ENCODE results near the gene PPP1R1B.
A peak's percentile ranks its signal among the peaks of the same experiment; 100 is the strongest.

The PPP1R1B gene

DNA sequence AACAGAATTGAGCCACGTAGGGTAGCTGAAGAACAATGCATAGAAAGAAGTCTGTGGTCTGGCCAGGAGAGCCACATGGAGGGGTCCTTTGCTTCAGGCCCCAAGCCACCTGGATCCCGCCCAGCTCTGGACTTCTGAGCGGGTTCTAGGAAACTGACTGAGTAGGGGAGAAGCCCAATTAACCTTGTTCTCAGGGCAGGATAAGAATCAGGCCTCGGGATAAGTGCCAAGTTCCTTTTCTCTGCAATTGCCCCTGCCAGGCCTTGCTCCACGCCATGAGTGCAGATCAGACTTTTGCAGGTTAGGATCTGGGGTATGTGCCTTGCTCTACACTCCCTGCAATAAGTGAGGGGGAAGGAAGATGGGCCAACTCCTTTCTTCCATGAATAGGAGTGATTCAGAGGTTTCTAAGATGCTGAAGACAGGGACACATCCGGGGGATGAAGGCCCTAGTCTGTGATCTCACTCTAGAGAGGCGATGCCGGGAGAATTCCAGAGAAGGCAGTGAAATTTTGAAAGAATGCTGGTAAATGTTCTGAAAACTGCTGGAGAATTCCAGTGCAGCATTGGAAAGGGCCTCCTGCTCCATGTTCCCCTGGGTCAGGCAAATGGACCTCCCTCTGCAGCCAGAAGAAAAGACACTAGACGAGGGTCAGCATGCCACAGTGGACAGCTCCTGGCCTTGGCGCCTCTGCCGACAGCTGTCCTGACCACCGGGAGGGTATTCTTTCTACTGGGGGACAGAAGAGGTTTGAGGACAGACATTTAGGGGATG lies 24.8 kb upstream of the PPP1R1B start:
- Histone ChIP-seq H3K27me3 (ENCODE audit: low read depth, low read length) (peaks cover 89% of the 10 kb centered on the region), H3K9me3 (ENCODE audit: control insufficient read depth in 1 of 2, low read length in 2 of 2) (no peaks in the 10 kb centered on the region), H3K4me3 (ENCODE audit: low read depth in 1 of 2, low read length in 2 of 2) (no peak overlapping the region), H3K36me3 (ENCODE audit: control insufficient read depth in 1 of 2, insufficient read depth in 2 of 2, low read length in 2 of 2) (no peaks in the 10 kb centered on the region), H3K4me1 (ENCODE audit: control insufficient read depth in 1 of 2, insufficient read depth in 2 of 2, low read length in 2 of 2) (peaks cover 0 to 49% of the 10 kb centered on the region in 2 donors), H3K27ac (ENCODE audit: low read length) (no peak overlapping the region)

DNA sequence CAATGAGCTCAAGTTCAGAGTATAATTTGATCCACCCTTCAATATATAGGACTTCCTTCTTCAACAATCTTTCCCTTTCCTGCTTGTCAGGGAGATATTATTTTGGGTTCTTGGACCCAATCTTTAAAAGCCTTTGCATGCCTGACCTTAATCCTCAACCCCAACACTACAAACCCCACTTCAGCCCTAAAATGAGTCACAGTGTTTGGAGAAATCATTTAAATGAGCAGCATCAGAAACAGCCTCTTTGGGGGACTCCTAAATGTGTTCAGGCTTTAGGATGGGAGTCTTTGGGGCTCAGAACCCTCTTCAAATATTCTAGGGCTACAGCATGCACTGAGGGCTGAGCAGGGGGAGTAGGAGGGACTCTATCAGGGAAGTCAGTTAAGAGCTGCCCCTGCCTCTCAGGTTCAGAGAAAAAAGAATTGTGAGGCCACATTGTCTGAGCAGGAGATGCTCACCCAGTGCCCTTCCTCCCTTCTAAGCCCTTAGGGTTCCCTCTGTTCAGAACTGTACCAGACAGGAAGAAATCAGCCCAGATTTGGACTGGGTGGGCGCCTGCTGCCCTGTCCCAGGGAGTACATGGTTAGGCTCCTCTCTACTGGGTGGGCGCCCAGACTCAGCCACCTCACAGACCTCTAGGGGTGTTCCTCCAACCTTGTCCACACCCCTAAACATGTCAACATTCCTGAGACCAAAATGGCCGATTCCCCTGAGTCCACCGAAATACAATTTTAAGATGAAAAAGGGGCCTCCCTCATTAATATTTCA lies 24.0 kb upstream of the PPP1R1B start:
- H3K27ac ChIP-seq (ENCODE audit: low read length), result no peak overlapping the region

DNA sequence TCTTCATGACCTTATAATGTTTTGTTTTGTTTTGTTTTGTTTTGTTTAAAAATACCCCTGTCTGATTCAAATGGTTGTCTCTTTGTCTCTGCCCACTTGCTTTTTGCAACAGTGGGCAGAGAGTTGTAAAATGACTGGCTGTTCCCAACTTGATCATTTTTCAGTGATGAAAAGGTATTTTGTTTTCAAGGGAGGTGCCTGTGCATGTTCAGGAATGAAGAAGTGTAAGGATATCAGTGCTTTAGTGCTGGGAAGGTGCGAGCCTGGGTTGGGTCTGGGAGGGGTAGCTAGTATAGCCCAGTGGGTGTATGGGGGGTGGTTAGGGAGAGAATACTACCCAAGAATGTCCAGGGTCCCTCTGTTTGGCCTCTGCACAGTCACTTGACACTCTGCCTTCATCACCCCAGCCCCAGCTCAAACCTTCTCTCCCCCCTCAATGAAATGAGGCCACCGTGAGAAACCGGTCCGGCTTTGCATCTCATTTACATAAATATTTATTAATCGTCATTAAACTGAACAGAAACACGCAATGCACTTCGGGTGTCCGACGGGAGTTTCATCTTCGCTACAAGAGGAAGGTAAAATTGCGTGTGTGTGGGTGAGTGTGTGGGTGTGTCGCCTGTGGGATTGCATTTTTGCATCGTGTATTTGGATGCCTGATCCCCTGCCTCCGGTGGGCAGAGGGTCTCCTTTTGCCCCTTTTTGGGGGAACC lies 23.3 kb upstream of the PPP1R1B start:
- H3K27ac ChIP-seq (ENCODE audit: low read length), result no peak overlapping the region
- H3K9me3 ChIP-seq (ENCODE audit: control insufficient read depth in 1 of 2, low read length in 2 of 2), result no peaks in the 10 kb centered on the region
- no peaks in the 10 kb centered on the region for H3K36me3 ChIP-seq (ENCODE audit: control insufficient read depth in 1 of 2, insufficient read depth in 2 of 2, low read length in 2 of 2)
- peaks cover 80% of the 10 kb centered on the region for H3K27me3 ChIP-seq (ENCODE audit: low read depth, low read length)
- peaks cover 0 to 51% of the 10 kb centered on the region in 2 donors for H3K4me1 ChIP-seq (ENCODE audit: control insufficient read depth in 1 of 2, insufficient read depth in 2 of 2, low read length in 2 of 2)
- H3K4me3 ChIP-seq (ENCODE audit: low read depth in 1 of 2, low read length in 2 of 2), result no peak overlapping the region

More for the DNA sequence above, 24.0 kb upstream of the PPP1R1B start:
- Histone ChIP-seq H3K36me3 (ENCODE audit: control insufficient read depth in 1 of 2, insufficient read depth in 2 of 2, low read length in 2 of 2) (no peaks in the 10 kb centered on the region), H3K4me3 (ENCODE audit: low read depth in 1 of 2, low read length in 2 of 2) (no peak overlapping the region), H3K4me1 (ENCODE audit: control insufficient read depth in 1 of 2, insufficient read depth in 2 of 2, low read length in 2 of 2) (peaks cover 0 to 55% of the 10 kb centered on the region in 2 donors), H3K9me3 (ENCODE audit: control insufficient read depth in 1 of 2, low read length in 2 of 2) (no peaks in the 10 kb centered on the region), H3K27me3 (ENCODE audit: low read depth, low read length) (peaks cover 83% of the 10 kb centered on the region)

DNA sequence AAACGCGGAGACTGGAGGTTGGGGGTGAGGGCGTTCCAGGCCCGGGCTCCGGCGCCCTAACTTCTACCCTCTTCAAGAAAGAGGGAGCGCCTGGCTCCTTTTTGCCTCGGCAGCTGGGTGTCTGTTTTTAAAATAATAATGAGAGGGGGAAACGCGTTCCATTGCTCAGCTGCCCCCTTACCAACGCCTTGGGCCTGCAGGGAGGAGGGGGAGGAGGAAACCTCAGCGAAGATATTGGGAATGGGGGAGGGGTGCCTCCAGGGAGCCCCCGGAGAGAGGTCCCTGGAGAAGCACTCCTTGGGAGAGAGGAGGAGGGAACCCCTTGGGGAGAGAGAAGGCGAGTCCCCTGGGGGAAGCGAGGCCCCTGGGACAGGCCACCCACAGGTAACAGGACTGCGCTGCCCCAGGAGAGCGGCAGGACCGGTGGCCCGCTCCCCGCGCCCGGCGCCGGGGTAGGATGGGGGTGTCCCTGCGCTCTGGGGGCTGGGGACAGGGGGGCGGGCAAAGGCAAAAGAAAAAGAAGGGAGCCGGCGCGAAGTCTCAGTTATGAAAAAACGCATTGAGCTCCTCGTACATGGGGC lies 21.8 kb upstream of the PPP1R1B start:
- peaks cover 0 to 36% of the 10 kb centered on the region in 2 donors for H3K4me1 ChIP-seq (ENCODE audit: control insufficient read depth in 1 of 2, insufficient read depth in 2 of 2, low read length in 2 of 2)
- H3K27me3 ChIP-seq (ENCODE audit: low read depth, low read length), result peaks cover 74% of the 10 kb centered on the region
- H3K9me3 ChIP-seq (ENCODE audit: control insufficient read depth in 1 of 2, low read length in 2 of 2), result no peaks in the 10 kb centered on the region
- H3K27ac ChIP-seq (ENCODE audit: low read length), result no peak overlapping the region
- H3K4me3 ChIP-seq (ENCODE audit: low read depth in 1 of 2, low read length in 2 of 2), result peak overlapping the region in 1 of 2 donors; percentile 45
- no peaks in the 10 kb centered on the region for H3K36me3 ChIP-seq (ENCODE audit: control insufficient read depth in 1 of 2, insufficient read depth in 2 of 2, low read length in 2 of 2)

DNA sequence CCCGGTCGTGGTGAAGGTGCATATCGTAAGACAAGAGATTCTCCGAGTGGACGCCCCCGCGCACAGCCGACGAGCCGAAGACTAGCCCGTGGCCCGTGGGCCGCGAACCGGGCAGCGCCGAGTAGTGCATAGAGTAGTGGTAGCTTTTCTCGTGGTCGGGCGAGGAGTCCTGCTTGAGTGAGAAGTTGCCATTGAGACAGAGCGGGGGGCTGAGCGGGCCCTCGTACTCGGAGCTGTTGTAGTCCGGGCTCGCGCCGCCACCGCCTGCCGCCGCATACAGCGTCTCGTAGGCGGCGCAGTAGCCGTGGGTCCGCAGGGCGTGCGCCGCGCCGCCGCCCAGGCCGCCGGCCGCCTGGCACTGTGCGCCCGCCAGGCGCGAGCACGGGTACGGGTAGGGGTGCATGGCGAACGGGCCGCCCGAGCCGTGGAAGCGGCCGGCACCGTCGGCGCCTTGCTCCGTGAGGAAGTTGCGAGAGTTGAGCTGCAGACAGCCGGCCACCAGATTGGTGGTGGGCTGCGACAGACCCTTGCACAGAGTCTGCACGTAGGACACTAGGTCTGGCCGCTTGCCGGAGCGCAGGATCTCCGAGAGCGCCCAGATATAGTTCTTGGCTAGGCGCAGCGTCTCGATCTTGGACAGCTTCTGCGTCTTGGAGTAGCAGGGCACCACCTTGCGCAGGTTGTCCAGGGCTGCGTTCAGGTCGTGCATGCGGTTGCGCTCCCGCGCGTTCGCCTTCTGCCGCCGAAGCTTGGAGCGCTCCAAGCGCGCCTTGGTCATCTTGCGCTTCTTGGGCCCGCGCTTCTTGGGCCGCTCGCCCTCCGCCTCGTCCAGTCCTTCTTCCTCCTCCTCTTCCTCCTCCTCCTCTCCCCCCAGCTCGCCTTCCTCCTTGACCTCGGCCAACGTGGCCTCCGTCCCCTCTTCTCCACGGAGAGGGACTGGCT lies 21.0 kb upstream of the PPP1R1B start:
- Histone ChIP-seq H3K9me3 (ENCODE audit: control insufficient read depth in 1 of 2, low read length in 2 of 2) (no peaks in the 10 kb centered on the region), H3K27me3 (ENCODE audit: low read depth, low read length) (peaks cover 66% of the 10 kb centered on the region), H3K36me3 (ENCODE audit: control insufficient read depth in 1 of 2, insufficient read depth in 2 of 2, low read length in 2 of 2) (no peaks in the 10 kb centered on the region), H3K4me1 (ENCODE audit: control insufficient read depth in 1 of 2, insufficient read depth in 2 of 2, low read length in 2 of 2) (peaks cover 0 to 36% of the 10 kb centered on the region in 2 donors), H3K27ac (ENCODE audit: low read length) (no peak overlapping the region), H3K4me3 (ENCODE audit: low read depth in 1 of 2, low read length in 2 of 2) (peak overlapping the region in 1 of 2 donors; percentile 45)

DNA sequence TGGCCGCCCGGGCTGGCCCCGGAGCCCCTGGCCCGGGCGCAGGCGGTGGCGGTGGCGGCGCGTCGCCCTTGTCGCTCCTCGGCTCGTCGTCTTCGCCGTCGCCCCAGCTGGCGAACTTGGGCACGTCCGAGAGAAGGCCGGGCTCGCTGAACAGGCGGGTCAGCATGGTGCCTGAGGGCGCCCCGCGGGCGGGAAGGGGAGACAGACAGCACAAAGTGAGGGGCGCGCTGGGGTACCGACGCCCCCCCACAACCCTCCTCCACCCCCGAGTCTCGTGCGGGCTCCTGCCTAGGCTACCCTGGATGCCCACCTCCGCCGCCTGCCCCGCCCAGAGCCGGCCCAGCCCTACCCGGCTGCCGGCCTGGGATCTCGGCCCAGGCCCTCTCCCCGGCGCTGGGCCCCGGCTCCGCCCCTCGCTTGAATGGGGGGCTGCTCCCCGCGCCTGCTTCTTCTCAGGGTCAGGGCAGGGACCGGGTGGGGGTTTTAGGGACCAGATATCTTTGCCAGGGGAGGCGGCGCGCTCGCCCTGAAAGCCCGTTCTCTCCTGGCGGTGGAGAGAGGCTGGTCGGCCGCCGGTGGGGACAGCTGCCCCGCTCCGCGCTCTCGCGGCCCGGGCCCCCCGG lies 20.2 kb upstream of the PPP1R1B start:
- H3K4me1 ChIP-seq (ENCODE audit: control insufficient read depth in 1 of 2, insufficient read depth in 2 of 2, low read length in 2 of 2), result peaks cover 0 to 36% of the 10 kb centered on the region in 2 donors
- no peak overlapping the region for H3K27ac ChIP-seq (ENCODE audit: low read length)
- peak overlapping the region in 1 of 2 donors; percentile 45 for H3K4me3 ChIP-seq (ENCODE audit: low read depth in 1 of 2, low read length in 2 of 2)
- H3K27me3 ChIP-seq (ENCODE audit: low read depth, low read length), result peaks cover 58% of the 10 kb centered on the region
- no peaks in the 10 kb centered on the region for H3K36me3 ChIP-seq (ENCODE audit: control insufficient read depth in 1 of 2, insufficient read depth in 2 of 2, low read length in 2 of 2)
- no peaks in the 10 kb centered on the region for H3K9me3 ChIP-seq (ENCODE audit: control insufficient read depth in 1 of 2, low read length in 2 of 2)

DNA sequence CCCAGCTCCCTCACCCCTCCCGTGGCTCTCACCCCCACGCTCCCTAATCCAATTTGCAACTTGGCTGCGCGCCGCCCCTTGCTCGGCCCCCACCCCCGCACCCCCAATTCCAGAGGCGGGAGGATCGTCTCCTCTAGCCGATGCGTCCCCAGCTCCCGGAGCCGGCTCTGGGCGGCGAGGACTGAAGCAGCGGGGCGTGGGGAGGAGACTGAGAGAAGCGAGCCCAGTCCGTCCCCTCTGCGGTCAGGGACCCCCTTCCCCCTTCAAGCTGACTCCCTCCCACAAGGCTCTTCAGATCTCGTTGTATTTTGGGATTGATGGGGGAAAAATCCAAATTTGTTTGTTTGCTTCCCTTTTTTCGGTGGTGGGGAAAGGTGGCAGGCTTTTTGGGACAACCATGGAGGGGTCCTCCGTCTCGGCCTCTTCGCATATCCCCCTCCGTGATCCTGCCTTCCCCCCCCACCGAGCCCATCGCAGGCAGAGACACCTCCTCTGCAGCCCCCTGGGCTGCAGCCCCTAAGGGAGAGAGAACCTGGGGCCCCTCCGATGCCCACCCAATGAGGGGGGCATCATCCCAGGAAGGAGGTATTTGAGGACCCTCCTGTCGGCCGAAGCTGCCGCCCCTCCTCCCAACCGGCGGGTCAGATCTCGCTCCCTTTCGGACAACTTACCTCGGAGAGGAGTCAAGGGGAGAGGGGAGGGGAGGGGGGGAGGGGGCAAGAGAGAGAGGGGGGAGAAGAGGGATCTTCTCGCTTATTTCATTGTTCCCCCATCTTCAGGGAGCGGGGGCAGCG lies 19.5 kb upstream of the PPP1R1B start:
- Histone ChIP-seq H3K9me3 (ENCODE audit: control insufficient read depth in 1 of 2, low read length in 2 of 2) (no peaks in the 10 kb centered on the region), H3K36me3 (ENCODE audit: control insufficient read depth in 1 of 2, insufficient read depth in 2 of 2, low read length in 2 of 2) (no peaks in the 10 kb centered on the region), H3K27me3 (ENCODE audit: low read depth, low read length) (peaks cover 54% of the 10 kb centered on the region), H3K4me1 (ENCODE audit: control insufficient read depth in 1 of 2, insufficient read depth in 2 of 2, low read length in 2 of 2) (peaks cover 0 to 36% of the 10 kb centered on the region in 2 donors), H3K27ac (ENCODE audit: low read length) (no peak overlapping the region), H3K4me3 (ENCODE audit: low read depth in 1 of 2, low read length in 2 of 2) (peak overlapping the region in 1 of 2 donors; percentile 45)

DNA sequence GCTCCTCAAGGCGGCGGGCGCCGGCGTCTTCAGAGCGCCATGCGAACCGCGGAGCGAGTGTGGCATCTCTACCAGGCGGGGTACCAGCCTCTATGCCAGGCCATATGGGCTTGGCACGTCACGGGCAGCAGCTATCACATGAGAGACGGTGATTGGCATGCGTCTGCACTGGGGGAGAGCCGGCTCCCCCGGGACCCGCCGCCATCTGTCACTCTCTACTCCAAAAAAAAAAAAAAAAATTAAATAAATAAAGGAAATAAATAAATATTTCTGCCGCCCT lies 19.0 kb upstream of the PPP1R1B start, which contains the start of gene NEUROD2:
Gene NEUROD2 (minus strand): TSS at position 70 of the 280 bp plus-strand sequence. CDS start 1,321 bp downstream, outside the sequence.
- peaks cover 49% of the 10 kb centered on the region for H3K27me3 ChIP-seq (ENCODE audit: low read depth, low read length)
- H3K4me3 ChIP-seq (ENCODE audit: low read depth in 1 of 2, low read length in 2 of 2), result peak within 1 kb of the TSS in 1 of 2 donors; percentile 45
- no peaks in the 10 kb centered on the region for H3K36me3 ChIP-seq (ENCODE audit: control insufficient read depth in 1 of 2, insufficient read depth in 2 of 2, low read length in 2 of 2)
- no peaks in the 10 kb centered on the region for H3K9me3 ChIP-seq (ENCODE audit: control insufficient read depth in 1 of 2, low read length in 2 of 2)
- peaks cover 0 to 36% of the 10 kb centered on the region in 2 donors for H3K4me1 ChIP-seq (ENCODE audit: control insufficient read depth in 1 of 2, insufficient read depth in 2 of 2, low read length in 2 of 2)
- no peak within 1 kb of the TSS for H3K27ac ChIP-seq (ENCODE audit: low read length)

DNA sequence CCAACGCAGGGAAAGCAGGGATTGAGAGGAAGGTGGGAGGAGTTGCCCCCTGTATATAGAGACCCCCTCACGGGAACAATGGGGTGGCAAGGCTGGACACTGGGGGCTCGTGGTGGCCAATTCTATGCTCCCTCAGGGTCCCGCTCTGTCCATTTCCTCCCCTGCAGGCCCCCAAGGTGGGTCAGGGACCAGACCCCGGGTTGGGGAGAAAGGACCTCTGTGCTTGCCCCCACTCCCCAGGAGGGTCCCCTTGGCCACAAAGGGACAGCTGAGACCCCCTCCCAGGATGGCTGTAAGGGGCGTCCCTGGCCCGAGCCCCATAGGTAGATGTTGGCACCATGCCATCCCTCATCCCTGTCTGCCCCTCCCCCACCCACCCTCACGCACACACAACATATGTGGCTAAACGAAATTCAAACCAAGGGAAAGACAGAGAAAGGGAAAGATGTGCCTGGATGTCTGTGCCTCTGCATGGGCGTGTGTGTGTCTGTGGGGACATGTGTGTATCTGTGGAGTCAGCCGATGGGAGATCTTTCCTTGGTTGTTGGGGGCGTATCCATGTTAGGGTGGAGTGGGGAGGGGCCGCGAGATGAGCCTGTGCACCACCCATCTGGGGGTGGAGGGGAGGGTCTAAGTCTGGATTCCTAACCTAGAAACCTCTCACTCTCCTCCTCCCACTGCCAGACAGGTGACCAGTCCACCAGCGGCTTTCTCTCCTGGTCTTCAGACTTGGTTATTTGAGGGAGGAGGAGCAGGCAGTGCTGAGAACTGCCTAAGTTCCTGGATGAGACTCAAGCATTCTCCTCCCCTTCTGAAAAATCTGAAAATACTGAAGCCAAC lies 18.4 kb upstream of the PPP1R1B start:
- Histone ChIP-seq H3K27me3 (ENCODE audit: low read depth, low read length) (peaks cover 44% of the 10 kb centered on the region), H3K4me1 (ENCODE audit: control insufficient read depth in 1 of 2, insufficient read depth in 2 of 2, low read length in 2 of 2) (peaks cover 0 to 36% of the 10 kb centered on the region in 2 donors), H3K9me3 (ENCODE audit: control insufficient read depth in 1 of 2, low read length in 2 of 2) (no peaks in the 10 kb centered on the region), H3K27ac (ENCODE audit: low read length) (no peak overlapping the region), H3K4me3 (ENCODE audit: low read depth in 1 of 2, low read length in 2 of 2) (no peak overlapping the region), H3K36me3 (ENCODE audit: control insufficient read depth in 1 of 2, insufficient read depth in 2 of 2, low read length in 2 of 2) (no peaks in the 10 kb centered on the region)

Measured in muscle layer of duodenum (tissue), 2 donors.